Adrenal gland (tissue), 5 donors: ENCODE data around the gene CEP85L.

Source experiments
- CTCF ChIP-seq, 6 experiments: fragments of 450-650 bp in 4 of 6; fragments of 200-600 bp in 2 of 6; sonication (generic) in 1 of 6; IDR thresholded peaks; 1 replicate in 5 of 6; 2 replicates in 1 of 6; pipeline versions ENCODE4 v1.5.1 to v1.8.0; 2016 to 2021; ENCODE audit warnings: antibody characterized with exemption in 6 of 6, mild to moderate bottlenecking in 2 of 6, moderate library complexity in 1 of 6
- POLR2A ChIP-seq, 2 donors: fragments of 450-650 bp; IDR thresholded peaks; one replicate each; pipeline ENCODE4 v1.6.1; 2017; ENCODE audit warnings: antibody characterized with exemption in 2 of 2, mild to moderate bottlenecking in 2 of 2, moderate library complexity in 1 of 2
- donor health status: DM: no; HTN: no; CAD: no.

- TF ChIP-seq CTCF (IDR thresholded peaks at IDR 0.05): no peak
- no peak for TF ChIP-seq POLR2A (IDR thresholded peaks at IDR 0.05)
Measured at GRCh38 chr6:118522422-118522821, 129.0 kb downstream of the CEP85L start.
